Lower lobe of right lung (tissue), 2 donors: ENCODE measurements around the gene NEDD4. TPM values are rescaled to one million over a fixed set of nuclear protein-coding genes. Genes with fewer than 3 reads are reported as not detected.

Experiments used
- ATAC-seq, 2 donors: fragments of 200-7000 bp; cut with Tn5 transposase; one replicate each; pipeline ENCODE4 v1.9.1; 2020 to 2022; ENCODE audit warnings: mild to moderate bottlenecking in 2 of 2, moderate library complexity in 2 of 2
- DNase-seq: peaks from one replicate; pipeline ENCODE4 v3.0.0-alpha.2; 2020
- H3K27ac ChIP-seq: fragments of 200-600 bp; one replicate; pipeline ENCODE4 v1.8.0; 2022
- H3K27me3 ChIP-seq: fragments of 200-600 bp; one replicate; pipeline ENCODE4 v1.8.0; 2022; ENCODE audit warnings: low read depth
- H3K36me3 ChIP-seq: fragments of 200-600 bp; one replicate; pipeline ENCODE4 v1.8.0; 2022; ENCODE audit warnings: mild to moderate bottlenecking
- H3K4me1 ChIP-seq: fragments of 200-600 bp; one replicate; pipeline ENCODE4 v1.8.0; 2022
- H3K4me3 ChIP-seq: fragments of 200-600 bp; one replicate; pipeline ENCODE4 v1.8.0; 2022; ENCODE audit warnings: mild to moderate bottlenecking
- H3K9me3 ChIP-seq: fragments of 200-600 bp; one replicate; pipeline ENCODE4 v1.8.0; 2022
- intact Hi-C: fragments of 100-400 bp; cut with DNase I; formaldehyde crosslinking; loops from one replicate; pipeline ENCODE4 v1.11.0; 2022
- total RNA-seq: library from RNA; stranded (reverse); fragmentation: NEBNext Ultra II Directional; extraction: Animal tissue kit (Norgen Biotek cat#: 25700); gene quantifications from one replicate; pipeline ENCODE4 v1.2.1, GENCODE V29; 2021
- TF ChIP-seq, protein P1 (sequence below): fragments of 200-600 bp; IDR thresholded peaks from one replicate; pipeline ENCODE4 v1.8.0; 2022; ENCODE audit warnings: antibody characterized with exemption, mild to moderate bottlenecking
- donor health status: DM: no; HTN: yes; CAD: no; lungs with severe emphysema.

NEDD4 gene
- total RNA-seq, 1 donor from 2014 or later: 16.5 TPM

DNA sequence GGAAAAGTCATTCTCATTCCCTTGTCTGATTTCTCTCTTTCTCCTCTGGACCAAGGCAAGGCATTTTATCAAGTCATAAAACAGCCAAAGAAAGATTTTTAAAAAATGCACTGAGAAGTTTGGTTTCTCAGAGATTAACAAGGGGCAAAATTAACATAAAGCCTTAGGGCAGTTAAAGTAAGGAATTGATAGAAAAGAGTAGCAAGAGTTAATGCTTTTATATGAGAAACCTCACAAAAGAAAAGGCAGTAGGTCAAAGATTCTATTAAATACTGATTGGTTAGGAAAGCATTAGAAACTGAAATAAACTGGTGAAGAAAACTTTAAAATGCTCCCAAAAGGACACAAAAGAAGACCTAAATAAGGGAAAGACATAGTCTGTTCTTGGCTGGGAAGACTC is 129.5 kb downstream of the NEDD4 start:
- no peak for DNase-seq
- H3K27ac ChIP-seq: no peak overlapping the region
- H3K4me3 ChIP-seq: no peak overlapping the region
- TF ChIP-seq, protein P1, sequence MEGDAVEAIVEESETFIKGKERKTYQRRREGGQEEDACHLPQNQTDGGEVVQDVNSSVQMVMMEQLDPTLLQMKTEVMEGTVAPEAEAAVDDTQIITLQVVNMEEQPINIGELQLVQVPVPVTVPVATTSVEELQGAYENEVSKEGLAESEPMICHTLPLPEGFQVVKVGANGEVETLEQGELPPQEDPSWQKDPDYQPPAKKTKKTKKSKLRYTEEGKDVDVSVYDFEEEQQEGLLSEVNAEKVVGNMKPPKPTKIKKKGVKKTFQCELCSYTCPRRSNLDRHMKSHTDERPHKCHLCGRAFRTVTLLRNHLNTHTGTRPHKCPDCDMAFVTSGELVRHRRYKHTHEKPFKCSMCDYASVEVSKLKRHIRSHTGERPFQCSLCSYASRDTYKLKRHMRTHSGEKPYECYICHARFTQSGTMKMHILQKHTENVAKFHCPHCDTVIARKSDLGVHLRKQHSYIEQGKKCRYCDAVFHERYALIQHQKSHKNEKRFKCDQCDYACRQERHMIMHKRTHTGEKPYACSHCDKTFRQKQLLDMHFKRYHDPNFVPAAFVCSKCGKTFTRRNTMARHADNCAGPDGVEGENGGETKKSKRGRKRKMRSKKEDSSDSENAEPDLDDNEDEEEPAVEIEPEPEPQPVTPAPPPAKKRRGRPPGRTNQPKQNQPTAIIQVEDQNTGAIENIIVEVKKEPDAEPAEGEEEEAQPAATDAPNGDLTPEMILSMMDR: no peak
- no peak for ATAC-seq
- H3K4me1 ChIP-seq: no peaks in the 10 kb centered on the region
- no peaks in the 10 kb centered on the region for H3K27me3 ChIP-seq
- no peaks in the 10 kb centered on the region for H3K9me3 ChIP-seq
- intact Hi-C loops: no loop called here
- H3K36me3 ChIP-seq: peaks cover 13% of the 10 kb centered on the region

DNA sequence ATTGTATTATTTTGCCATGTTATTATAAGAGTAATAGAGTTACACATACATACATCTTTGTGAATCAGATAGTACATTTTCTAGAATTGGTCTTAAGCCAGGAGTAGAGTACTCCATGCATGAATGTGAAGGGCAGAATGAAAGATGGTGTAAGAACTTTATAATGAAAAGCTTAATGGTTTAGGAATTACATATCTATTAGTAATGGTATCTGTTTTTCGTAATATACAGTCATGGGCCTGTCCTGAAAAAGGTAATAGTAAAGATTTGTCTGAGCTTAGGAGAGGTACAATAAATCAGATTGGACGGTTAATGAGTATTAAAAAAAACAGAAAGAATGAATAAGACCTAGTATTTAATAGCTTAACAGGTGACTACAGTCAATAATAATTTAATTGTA is 132.3 kb downstream of the NEDD4 start:
- H3K4me3 ChIP-seq: no peak overlapping the region
- intact Hi-C loops: no loop called here
- peaks cover 19% of the 10 kb centered on the region for H3K36me3 ChIP-seq
- TF ChIP-seq, protein P1: no peak
- H3K27ac ChIP-seq: no peak overlapping the region
- H3K4me1 ChIP-seq: no peaks in the 10 kb centered on the region
- no peaks in the 10 kb centered on the region for H3K9me3 ChIP-seq
- DNase-seq: no peak
- ATAC-seq: no peak
- no peaks in the 10 kb centered on the region for H3K27me3 ChIP-seq

GRCh38 chr15:55860468-55860867 is 132.9 kb downstream of the NEDD4 start:
- Histone ChIP-seq H3K27me3 (no peaks in the 10 kb centered on the region), H3K36me3 (peaks cover 24% of the 10 kb centered on the region), H3K27ac (no peak overlapping the region), H3K4me3 (no peak overlapping the region), H3K4me1 (no peaks in the 10 kb centered on the region), H3K9me3 (no peaks in the 10 kb centered on the region)
- DNase-seq (no peak), ATAC-seq (no peak)
- TF ChIP-seq, protein P1: no peak
- intact Hi-C loops: no loop called here

- ATAC-seq (no peak), DNase-seq (no peak)
- H3K4me1 ChIP-seq: no peaks in the 10 kb centered on the region
- peaks cover 32% of the 10 kb centered on the region for H3K36me3 ChIP-seq
- intact Hi-C loops: no loop called here
- H3K9me3 ChIP-seq: no peaks in the 10 kb centered on the region
- no peak overlapping the region for H3K27ac ChIP-seq
- H3K4me3 ChIP-seq: no peak overlapping the region
- no peaks in the 10 kb centered on the region for H3K27me3 ChIP-seq
- TF ChIP-seq, protein P1: no peak
Measured at GRCh38 chr15:55859681-55860080, 133.7 kb downstream of the NEDD4 start.

- Histone ChIP-seq H3K4me3 (no peak overlapping the region), H3K36me3 (peaks cover 33% of the 10 kb centered on the region), H3K27ac (no peak overlapping the region), H3K9me3 (no peaks in the 10 kb centered on the region), H3K27me3 (no peaks in the 10 kb centered on the region), H3K4me1 (no peaks in the 10 kb centered on the region)
- TF ChIP-seq, protein P1: no peak
- intact Hi-C loops: no loop called here
- DNase-seq (no peak), ATAC-seq (no peak)
Measured at GRCh38 chr15:55858661-55859060, 134.8 kb downstream of the NEDD4 start.
